CD4-positive, alpha-beta T cell (primary cell): Measurements from ENCODE around the gene KRT83. TPM values are rescaled to one million over a fixed set of nuclear protein-coding genes. Genes with fewer than 3 reads are reported as not detected.
A peak's percentile ranks its signal among the peaks of the same experiment; 100 is the strongest.
"Not testable (repeated sequence)": the region's sequence is repeated elsewhere in the genome, so short reads cannot be mapped to it uniquely, and the experiment has no call there.

Experiments used
- ATAC-seq: fragments of 200-7000 bp; cut with Tn5 transposase; one replicate; pipeline ENCODE4 v1.10.0; 2022; ENCODE audit warnings: mild to moderate bottlenecking; ENCODE audit not compliant: poor library complexity
- CTCF ChIA-PET: fragments of 350-600 bp; sonication (Branson Sonifier 250); formaldehyde crosslinking; loops from one replicate; lab custom pipeline; 2021; ENCODE audit warnings: antibody characterized with exemption, inconsistent platforms; lab: Charles Lee
- POLR2A ChIA-PET: fragments of 350-600 bp; sonication (Branson Sonifier 250); formaldehyde crosslinking; loops from one replicate; lab custom pipeline; 2021; ENCODE audit warnings: antibody characterized with exemption, inconsistent platforms; lab: Charles Lee
- DNase-seq, 14 experiments: peaks; one replicate each; pipeline ENCODE4 v3.0.0-alpha.2; 2013 to 2020; ENCODE audit warnings: mixed read lengths in 2 of 14
- H3K27ac ChIP-seq, 2 donors: one replicate each; pipeline versions ENCODE4 v1.5.1 to v1.7.0; 2013; ENCODE audit warnings: low read length in 2 of 2, low read depth in 1 of 2, mild to moderate bottlenecking in 1 of 2
- H3K27me3 ChIP-seq, 2 experiments: 1 replicate in 1 of 2; 2 replicates in 1 of 2; pipeline versions ENCODE4 v1.6.1 to v1.7.0; 2013; ENCODE audit warnings: low read length in 2 of 2, control low read depth in 1 of 2, mild to moderate bottlenecking in 1 of 2, moderate library complexity in 1 of 2; ENCODE audit not compliant: insufficient read depth in 2 of 2, control insufficient read depth in 1 of 2
- H3K36me3 ChIP-seq: one replicate; pipeline ENCODE4 v1.6.1; 2013; ENCODE audit warnings: low read length, control low read depth; ENCODE audit not compliant: insufficient read depth
- H3K4me1 ChIP-seq: one replicate; pipeline ENCODE4 v1.6.1; 2013; ENCODE audit warnings: low read length, control low read depth; ENCODE audit not compliant: insufficient read depth
- H3K4me3 ChIP-seq: one replicate; pipeline ENCODE4 v1.5.1; 2013; ENCODE audit warnings: mild to moderate bottlenecking, low read length, moderate library complexity
- H3K9me3 ChIP-seq, 2 experiments: 1 replicate in 1 of 2; 2 replicates in 1 of 2; pipeline versions ENCODE4 v1.6.1 to v1.7.0; 2013; ENCODE audit warnings: low read length in 2 of 2, mild to moderate bottlenecking in 2 of 2, control low read depth in 1 of 2, moderate library complexity in 1 of 2; ENCODE audit not compliant: control insufficient read depth in 1 of 2, insufficient read depth in 1 of 2
- H3K27ac Mint-ChIP-seq: one replicate; pipeline ENCODE4 v1.8.0; 2020; ENCODE audit warnings: mixed read lengths
- H3K27me3 Mint-ChIP-seq: one replicate; pipeline ENCODE4 v1.8.0; 2021; ENCODE audit warnings: mixed read lengths
- H3K36me3 Mint-ChIP-seq: one replicate; pipeline ENCODE4 v1.8.0; 2021; ENCODE audit warnings: low read depth, mixed read lengths
- H3K4me1 Mint-ChIP-seq: one replicate; pipeline ENCODE4 v1.8.0; 2021; ENCODE audit warnings: low read depth, mixed read lengths
- H3K4me3 Mint-ChIP-seq: one replicate; pipeline ENCODE4 v1.8.0; 2020; ENCODE audit warnings: mild to moderate bottlenecking, mixed read lengths
- H3K9me3 Mint-ChIP-seq: one replicate; pipeline ENCODE4 v1.8.0; 2020; ENCODE audit warnings: mixed read lengths
- intact Hi-C, 2 experiments: fragments of 100-400 bp; cut with DNase I in 1 of 2; cut with micrococcal nuclease in 1 of 2; formaldehyde crosslinking; loops; one replicate each; pipeline versions ENCODE4 v1.15.1 to v1.9.0; 2023 to 2025; cut with DNase I, micrococcal nuclease
- total RNA-seq, 174 experiments: library from RNA in 2 of 174; stranded (reverse) in 2 of 174; gene quantifications; one replicate each; pipeline ENCODE4 v1.2.3 and lab custom pipeline; 2021 to 2026
- TF ChIP-seq, protein P1 (sequence below): fragments of 200-600 bp; IDR thresholded peaks from one replicate; pipeline ENCODE4 v1.8.0; 2022; ENCODE audit warnings: antibody characterized with exemption, mild to moderate bottlenecking

Gene KRT83
- total RNA-seq, 2 experiments from 2014 or later, result not detected

DNA sequence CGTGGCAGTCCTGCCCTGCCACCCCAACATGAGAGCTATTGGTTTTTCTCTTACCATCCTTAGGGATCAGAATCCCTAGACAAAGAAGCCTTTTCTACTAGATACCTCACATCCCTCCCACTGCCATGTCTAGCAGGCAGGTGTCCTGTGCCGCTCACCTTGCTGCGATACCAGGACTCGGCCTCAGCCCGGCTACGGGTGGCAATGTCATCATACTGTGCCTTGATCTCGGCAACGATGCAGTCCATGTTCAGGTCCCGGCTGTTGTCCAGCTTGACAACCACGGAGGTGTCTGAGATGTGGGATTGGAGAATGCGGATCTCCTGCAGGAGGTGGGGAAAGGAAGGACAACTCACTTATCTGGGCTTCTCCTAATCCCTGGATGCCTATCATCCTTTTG, 4.5 kb downstream of the KRT83 start:
- no peaks in the 10 kb centered on the region for H3K4me1 Mint-ChIP-seq
- ChIA-PET POLR2A (no interaction called here), CTCF (no interaction called here)
- H3K36me3 Mint-ChIP-seq, result no peaks in the 10 kb centered on the region
- Histone ChIP-seq H3K9me3 (no peaks in the 10 kb centered on the region), H3K4me1 (peaks cover 2% of the 10 kb centered on the region), H3K4me3 (no peak overlapping the region), H3K27me3 (peaks cover 11 to 18% of the 10 kb centered on the region in 2 experiments), H3K27ac (no peak overlapping the region), H3K36me3 (no peaks in the 10 kb centered on the region)
- TF ChIP-seq, protein P1, sequence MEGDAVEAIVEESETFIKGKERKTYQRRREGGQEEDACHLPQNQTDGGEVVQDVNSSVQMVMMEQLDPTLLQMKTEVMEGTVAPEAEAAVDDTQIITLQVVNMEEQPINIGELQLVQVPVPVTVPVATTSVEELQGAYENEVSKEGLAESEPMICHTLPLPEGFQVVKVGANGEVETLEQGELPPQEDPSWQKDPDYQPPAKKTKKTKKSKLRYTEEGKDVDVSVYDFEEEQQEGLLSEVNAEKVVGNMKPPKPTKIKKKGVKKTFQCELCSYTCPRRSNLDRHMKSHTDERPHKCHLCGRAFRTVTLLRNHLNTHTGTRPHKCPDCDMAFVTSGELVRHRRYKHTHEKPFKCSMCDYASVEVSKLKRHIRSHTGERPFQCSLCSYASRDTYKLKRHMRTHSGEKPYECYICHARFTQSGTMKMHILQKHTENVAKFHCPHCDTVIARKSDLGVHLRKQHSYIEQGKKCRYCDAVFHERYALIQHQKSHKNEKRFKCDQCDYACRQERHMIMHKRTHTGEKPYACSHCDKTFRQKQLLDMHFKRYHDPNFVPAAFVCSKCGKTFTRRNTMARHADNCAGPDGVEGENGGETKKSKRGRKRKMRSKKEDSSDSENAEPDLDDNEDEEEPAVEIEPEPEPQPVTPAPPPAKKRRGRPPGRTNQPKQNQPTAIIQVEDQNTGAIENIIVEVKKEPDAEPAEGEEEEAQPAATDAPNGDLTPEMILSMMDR, result no peak
- H3K27me3 Mint-ChIP-seq, result peaks cover 56% of the 10 kb centered on the region
- peak in 1 of 14 experiments; percentile 17 for DNase-seq
- ATAC-seq, result no peak
- no peaks in the 10 kb centered on the region for H3K9me3 Mint-ChIP-seq
- H3K4me3 Mint-ChIP-seq, result no peak overlapping the region
- intact Hi-C loops, result no loop called here
- H3K27ac Mint-ChIP-seq, result no peak overlapping the region

DNA sequence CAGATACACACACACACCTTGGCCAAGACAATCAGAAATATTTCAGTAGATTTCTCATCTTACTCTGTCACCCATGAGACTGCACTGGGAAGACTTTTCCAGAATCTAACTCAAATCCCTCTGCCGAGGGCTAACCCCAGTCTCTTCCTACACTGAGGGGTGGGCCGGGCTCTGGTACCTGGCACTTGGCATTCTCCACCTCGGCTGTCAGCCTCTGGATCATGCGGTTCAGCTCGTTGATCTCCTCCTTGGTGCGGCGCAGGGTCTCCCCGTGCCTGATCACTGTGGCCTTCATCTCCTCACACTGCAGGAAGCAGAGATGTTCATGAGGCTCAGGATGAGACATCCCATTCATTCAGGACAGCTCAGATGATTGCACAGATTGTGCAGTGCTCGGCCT, 4.9 kb downstream of the KRT83 start:
- CTCF ChIA-PET, result no interaction called here
- intact Hi-C loops, result no loop called here
- TF ChIP-seq, protein P1, result no peak
- POLR2A ChIA-PET, result no interaction called here
- Histone ChIP-seq H3K27ac (no peak overlapping the region), H3K4me1 (peaks cover 2% of the 10 kb centered on the region), H3K36me3 (no peaks in the 10 kb centered on the region), H3K9me3 (no peaks in the 10 kb centered on the region), H3K4me3 (no peak overlapping the region), H3K27me3 (peaks cover 7 to 22% of the 10 kb centered on the region in 2 experiments)
- Mint-ChIP-seq H3K36me3 (no peaks in the 10 kb centered on the region), H3K4me3 (no peak overlapping the region), H3K9me3 (no peaks in the 10 kb centered on the region), H3K27me3 (peaks cover 57% of the 10 kb centered on the region), H3K4me1 (no peaks in the 10 kb centered on the region), H3K27ac (no peak overlapping the region)
- ATAC-seq (no peak), DNase-seq (peak in 1 of 14 experiments; percentile 20)

- H3K9me3 Mint-ChIP-seq, H3K9me3 ChIP-seq, ATAC-seq, POLR2A ChIA-PET, H3K4me1 ChIP-seq, intact Hi-C loops, H3K4me3 ChIP-seq, H3K4me3 Mint-ChIP-seq, H3K36me3 Mint-ChIP-seq, H3K36me3 ChIP-seq, H3K4me1 Mint-ChIP-seq, H3K27ac ChIP-seq, CTCF ChIA-PET, H3K27ac Mint-ChIP-seq: not testable (repeated sequence)
- peaks cover 9 to 26% of the 10 kb centered on the region in 2 experiments for H3K27me3 ChIP-seq
- TF ChIP-seq, protein P1, result peak; percentile 12
- DNase-seq, result peak in 4 of 14 experiments; percentile 15 to 33 (median 22)
- peaks cover 60% of the 10 kb centered on the region for H3K27me3 Mint-ChIP-seq
Observed at GRCh38 chr12:52315721-52316120, 5.5 kb downstream of the KRT83 start.
